NCI-H2227 treated with DMSO at 0.1 percent for 48 hours (cell line): ENCODE measurements around the gene XRN1.
"Not testable (repeated sequence)": the region's sequence is repeated elsewhere in the genome, so short reads cannot be mapped to it uniquely, and the experiment has no call there.

Experiments
- DNase-seq: peaks from one replicate; lab custom pipeline; 2025; lab: John Stamatoyannopoulos, UW

XRN1 gene

DNA sequence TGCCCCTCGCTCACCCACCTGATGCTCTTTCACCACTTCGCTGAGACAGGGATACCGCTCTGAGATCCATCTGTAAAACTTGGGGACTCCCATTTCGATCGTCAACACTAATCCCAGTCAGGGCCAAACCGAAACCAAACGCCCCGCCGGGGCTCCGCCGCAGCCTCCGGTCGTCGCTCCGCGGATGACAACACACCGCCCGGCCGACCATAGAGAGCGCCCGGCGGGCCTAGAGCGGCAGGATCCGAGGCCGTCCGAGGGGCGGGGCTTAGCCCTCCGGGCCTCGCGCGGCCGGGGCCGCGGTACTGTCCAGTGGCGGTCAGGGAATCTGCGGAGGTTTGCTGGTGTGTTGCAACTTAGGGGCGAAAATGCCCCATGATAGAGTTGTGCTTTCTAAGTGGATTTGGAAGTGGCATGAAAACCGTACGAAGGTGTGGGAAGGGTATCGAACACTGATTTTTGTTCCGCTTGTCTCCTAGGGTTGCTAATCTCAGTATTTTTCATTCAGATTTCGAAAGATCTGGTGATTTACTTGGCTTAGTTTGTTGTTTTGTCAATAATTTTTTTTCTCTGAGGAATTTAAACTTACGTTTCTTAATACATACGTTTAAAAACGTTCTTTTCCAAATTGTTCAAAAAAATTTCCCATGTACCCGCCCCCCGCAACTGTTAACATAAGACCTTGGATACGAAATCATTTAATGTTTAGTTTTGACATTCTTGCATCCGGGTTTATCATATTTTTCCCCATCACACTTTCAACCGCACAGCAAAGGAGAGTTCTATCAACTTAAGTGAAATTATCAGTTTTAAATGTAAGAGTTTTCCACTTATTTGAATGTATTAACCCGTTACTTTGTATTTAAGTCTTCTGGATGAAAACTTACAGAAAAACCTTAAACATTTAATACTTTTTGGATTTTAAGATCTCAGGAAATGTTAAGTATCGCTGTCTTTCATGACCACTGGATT, at the start of gene XRN1:
TSS of gene XRN1 (minus strand) at position 186 of the 972 bp plus-strand sequence. CDS start at position 93, 93 bp downstream.
- peak; percentile 79 for DNase-seq

DNA sequence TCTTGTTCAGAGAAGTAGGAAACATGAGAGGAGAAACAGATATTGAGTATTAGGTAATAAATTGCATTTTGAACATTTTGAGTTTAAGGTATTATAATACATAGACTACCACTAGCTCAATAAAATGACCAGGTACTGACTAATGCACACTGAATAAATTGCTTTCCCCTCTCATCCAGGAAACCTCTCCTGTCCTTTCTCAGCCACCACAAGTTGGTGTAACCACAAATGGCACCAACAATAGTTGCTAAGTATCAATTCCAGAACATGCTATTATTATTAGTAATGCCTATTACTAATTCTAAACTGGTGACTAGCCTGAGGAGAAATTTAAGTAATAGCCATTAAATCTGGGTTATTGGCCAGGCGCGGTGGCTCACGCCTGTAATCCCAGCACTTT, 47.3 kb upstream of the XRN1 start:
- DNase-seq: no peak

DNA sequence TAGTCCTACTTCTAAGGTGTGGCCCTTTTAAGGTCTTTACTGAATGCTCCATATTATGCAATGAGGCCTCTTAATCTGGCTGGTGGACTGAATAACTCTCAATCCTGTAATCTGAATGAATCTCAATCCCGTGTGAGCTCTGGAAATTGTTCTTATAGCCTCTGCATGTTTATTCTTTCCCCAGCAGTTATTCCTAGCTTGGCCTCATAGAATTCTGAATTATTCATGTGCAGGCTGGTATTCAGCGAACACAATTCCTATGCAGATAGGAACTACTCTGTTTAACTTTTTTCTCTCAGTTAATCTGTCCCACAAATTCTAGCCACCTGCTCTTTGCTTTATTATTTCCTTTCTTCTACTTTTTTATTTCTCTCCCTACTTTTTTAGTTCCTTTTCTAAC, 44.3 kb upstream of the XRN1 start:
- DNase-seq: no peak

- no peak for DNase-seq
Observed at GRCh38 chr3:142489572-142490323, 41.9 kb upstream of the XRN1 start.

- no peak for DNase-seq
Observed at GRCh38 chr3:142484912-142485435, 37.1 kb upstream of the XRN1 start.

GRCh38 chr3:142481196-142481595, 33.4 kb upstream of the XRN1 start:
- DNase-seq: no peak

- DNase-seq: no peak
Observed at GRCh38 chr3:142470826-142471225, 23.0 kb upstream of the XRN1 start.

- no peak for DNase-seq
Observed at GRCh38 chr3:142468456-142468855, 20.6 kb upstream of the XRN1 start.

DNA sequence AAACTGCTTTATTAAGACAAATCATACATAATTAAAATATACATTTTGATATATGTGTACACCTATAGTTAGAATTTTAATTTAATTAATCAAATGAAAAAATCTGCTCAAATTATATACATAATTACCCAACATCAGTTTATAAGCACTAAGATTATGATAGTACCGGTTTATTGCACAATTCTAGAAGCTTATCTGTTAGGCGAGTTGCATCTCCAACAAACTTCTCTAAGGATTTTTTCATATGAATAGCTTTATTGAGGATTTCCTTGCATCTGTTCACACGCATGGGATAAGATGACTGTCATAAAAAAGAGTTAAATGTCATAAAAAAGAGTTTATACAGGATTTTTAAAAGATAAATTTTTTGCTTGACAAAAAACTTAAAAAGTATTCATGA, 19.9 kb upstream of the XRN1 start:
- DNase-seq: no peak

DNA sequence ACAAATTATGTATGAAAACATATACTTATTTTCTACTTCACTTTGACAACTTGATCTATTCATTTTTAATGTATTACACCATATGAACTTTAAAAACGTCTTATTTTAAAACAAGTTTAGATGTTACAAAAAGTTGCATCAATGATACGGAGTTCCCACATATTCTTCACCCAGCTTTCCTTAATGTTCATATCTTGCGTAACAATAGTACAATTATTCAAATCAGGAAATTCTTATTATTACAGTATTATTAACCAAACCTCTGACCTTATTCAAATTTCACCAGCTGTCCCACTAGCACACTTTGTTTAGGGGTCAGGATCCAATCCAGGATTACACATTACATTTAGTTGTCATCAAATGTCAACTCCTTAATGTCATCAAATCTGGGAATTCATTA, 12.9 kb upstream of the XRN1 start:
- DNase-seq: no peak

DNA sequence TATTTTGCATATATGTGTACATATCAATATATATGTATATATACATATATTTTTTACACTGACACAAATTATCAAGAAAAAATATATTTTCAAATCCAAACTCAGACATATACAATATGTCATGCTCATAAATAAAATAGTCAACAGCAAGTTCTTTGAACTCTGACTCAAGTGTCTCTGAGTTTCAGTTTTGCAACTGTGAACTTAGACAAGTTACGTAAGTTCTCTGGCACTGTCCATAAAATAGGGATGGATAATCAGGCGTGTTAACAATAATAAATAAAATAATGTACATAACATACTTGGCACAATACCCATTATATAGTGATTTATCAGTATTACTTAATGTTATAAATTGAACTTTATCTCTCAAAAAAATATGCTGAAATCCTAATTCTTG, 12.1 kb upstream of the XRN1 start:
- DNase-seq: no peak

DNA sequence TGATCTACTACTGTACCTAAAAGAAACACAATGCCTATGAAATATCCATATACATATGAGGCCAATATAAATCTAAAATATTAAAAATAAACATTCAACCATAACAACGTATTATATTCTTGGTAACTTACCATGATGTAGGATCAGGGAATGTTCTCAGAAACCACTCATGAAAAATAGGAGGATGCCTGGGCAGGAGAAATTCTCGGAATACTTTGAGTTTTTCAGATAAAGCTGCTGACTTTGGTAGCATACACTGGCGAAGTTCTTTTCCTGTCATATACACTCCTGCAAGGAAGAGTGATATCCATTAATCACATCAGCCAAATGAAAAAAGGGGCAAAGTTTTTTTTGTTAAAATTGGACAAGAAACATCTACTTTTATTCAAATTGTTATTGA, 11.3 kb upstream of the XRN1 start:
- no peak for DNase-seq

DNA sequence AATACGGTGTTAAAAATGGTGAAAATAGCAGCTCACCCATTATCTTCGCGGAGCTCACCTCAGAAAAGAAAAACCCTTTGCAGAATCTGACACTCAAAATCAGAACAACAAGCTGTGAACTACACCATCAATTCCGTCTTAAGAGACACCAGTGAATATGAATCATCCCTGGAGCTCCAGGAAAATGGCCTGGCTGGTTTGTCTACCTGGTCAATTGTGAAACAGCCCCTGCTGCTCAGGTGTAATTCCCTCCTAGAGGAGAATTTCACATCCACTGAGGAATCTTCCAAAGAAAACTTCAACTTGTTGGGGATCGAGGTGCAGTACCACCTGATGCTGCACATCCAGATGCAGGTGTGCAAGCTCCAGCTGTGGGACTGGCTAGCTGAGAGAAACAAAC, 3.0 kb upstream of the XRN1 start:
- no peak for DNase-seq

- no peak for DNase-seq
Observed at GRCh38 chr3:142450189-142450588, 2.4 kb upstream of the XRN1 start.

GRCh38 chr3:142447301-142447851, 461 bp downstream of the XRN1 start:
- peak; percentile 22 for DNase-seq

- no peak for DNase-seq
Observed at GRCh38 chr3:142445816-142446254, 2.0 kb downstream of the XRN1 start.

DNA sequence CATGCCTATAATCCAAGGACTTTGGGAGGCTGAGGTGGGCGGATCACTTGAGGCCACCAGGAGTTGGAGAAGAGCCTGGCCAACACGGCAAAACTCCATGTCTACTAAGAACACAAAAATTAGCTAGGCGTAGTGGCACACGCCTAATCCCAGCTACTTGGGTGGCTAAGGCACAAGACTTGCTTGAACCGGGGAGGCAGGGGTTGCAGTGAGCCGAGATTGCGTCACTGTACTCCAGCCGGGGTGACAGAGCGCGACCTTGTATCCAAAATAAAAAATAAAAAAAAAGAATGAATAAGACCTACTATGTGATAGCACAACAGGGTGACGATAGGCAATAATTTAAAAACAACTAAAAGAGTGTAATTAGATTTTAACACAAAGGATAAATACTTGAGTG, 3.5 kb downstream of the XRN1 start:
- no peak for DNase-seq

- not testable (repeated sequence) for DNase-seq
Observed at GRCh38 chr3:142443060-142443459, 4.8 kb downstream of the XRN1 start.

DNA sequence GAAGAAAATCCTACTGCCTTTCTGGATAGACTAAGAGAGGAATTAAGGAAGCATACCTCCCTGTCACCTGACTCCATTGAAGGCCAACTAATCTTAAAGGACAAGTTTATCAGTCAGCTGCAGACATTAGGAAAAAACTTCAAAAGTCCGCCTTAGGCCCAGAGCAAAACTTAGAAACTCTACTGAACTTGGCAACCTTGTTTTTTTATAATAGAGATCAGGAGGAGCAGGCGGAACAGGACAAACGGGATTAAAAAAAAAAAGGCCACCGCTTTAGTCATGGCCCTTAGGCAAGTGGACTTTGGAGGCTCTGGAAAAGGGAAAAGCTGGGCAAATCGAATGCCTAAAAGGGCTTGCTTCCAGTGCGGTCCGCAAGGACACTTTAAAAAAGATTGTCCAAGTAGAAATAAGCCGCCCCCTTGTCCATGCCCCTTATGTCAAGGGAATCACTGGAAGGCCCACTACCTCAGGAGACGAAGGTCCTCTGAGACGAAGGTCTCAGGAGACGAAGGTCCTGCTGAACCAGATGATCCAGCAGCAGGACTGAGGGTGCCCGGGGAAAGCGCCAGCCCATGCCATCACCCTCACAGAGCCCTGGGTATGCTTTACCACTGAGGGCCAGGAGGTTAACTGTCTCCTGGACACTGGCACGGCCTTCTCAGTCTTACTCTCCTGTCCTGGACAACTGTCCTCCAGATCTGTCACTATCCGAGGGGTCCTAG, 8.2 kb downstream of the XRN1 start:
- DNase-seq: not testable (repeated sequence)

DNA sequence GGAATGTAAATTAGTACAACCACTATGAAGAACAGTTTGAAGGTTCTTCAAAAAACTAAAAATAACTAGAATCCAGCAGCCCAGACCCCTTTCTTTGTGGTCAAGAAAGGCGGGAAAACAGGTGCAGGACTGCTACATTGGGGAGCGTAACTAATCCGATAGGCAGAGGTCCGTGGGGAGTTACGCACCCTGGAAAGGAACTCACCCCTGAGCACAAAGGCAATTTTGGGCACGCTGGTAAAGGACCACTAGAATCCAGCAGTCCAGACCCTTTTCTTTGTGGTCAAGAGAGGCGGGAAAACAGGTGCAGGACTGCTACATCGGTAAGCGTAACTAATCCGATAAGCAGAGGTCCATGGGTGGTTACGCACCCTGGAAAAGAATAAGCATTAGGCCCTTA, 9.7 kb downstream of the XRN1 start:
- not testable (repeated sequence) for DNase-seq

GRCh38 chr3:142436951-142437585, 10.8 kb downstream of the XRN1 start:
- DNase-seq: no peak
